ENCODE results near the gene FBXO8.

Gene FBXO8

GRCh38 chr4:174244441-174244840 is 39.0 kb downstream of the FBXO8 start:
- H3K27me3 Mint-ChIP-seq = no peaks in the 10 kb centered on the region
- H3K9me3 Mint-ChIP-seq = no peaks in the 10 kb centered on the region
- DNase-seq = no peak
- H3K27ac Mint-ChIP-seq = no peak overlapping the region
- peaks cover 12% of the 10 kb centered on the region for H3K36me3 Mint-ChIP-seq (ENCODE audit: low read depth)
- H3K4me3 Mint-ChIP-seq = no peak overlapping the region
- H3K4me1 Mint-ChIP-seq (ENCODE audit: low read depth) = peaks cover 2% of the 10 kb centered on the region

- Mint-ChIP-seq H3K27ac (no peak overlapping the region), H3K4me1 (ENCODE audit: low read depth) (peaks cover 2% of the 10 kb centered on the region), H3K4me3 (no peak overlapping the region), H3K36me3 (ENCODE audit: low read depth) (peaks cover 28% of the 10 kb centered on the region), H3K27me3 (no peaks in the 10 kb centered on the region), H3K9me3 (no peaks in the 10 kb centered on the region)
- DNase-seq = no peak
Observed at GRCh38 chr4:174241162-174241561, 42.3 kb downstream of the FBXO8 start.

- no peak overlapping the region for H3K4me3 Mint-ChIP-seq
- peaks cover 34% of the 10 kb centered on the region for H3K36me3 Mint-ChIP-seq (ENCODE audit: low read depth)
- no peaks in the 10 kb centered on the region for H3K27me3 Mint-ChIP-seq
- H3K4me1 Mint-ChIP-seq (ENCODE audit: low read depth) = no peaks in the 10 kb centered on the region
- H3K27ac Mint-ChIP-seq = no peak overlapping the region
- no peak for DNase-seq
- H3K9me3 Mint-ChIP-seq = no peaks in the 10 kb centered on the region
Observed at GRCh38 chr4:174236359-174236758, 47.1 kb downstream of the FBXO8 start.

GRCh38 chr4:174230680-174231079 is 52.8 kb downstream of the FBXO8 start:
- Mint-ChIP-seq H3K27ac (no peak overlapping the region), H3K36me3 (ENCODE audit: low read depth) (peaks cover 3% of the 10 kb centered on the region), H3K4me1 (ENCODE audit: low read depth) (no peaks in the 10 kb centered on the region), H3K4me3 (no peak overlapping the region), H3K27me3 (peaks cover 18% of the 10 kb centered on the region), H3K9me3 (no peaks in the 10 kb centered on the region)
- DNase-seq = no peak

- Mint-ChIP-seq H3K27me3 (peaks cover 23% of the 10 kb centered on the region), H3K27ac (no peak overlapping the region), H3K4me3 (no peak overlapping the region), H3K9me3 (no peaks in the 10 kb centered on the region), H3K4me1 (ENCODE audit: low read depth) (no peaks in the 10 kb centered on the region), H3K36me3 (ENCODE audit: low read depth) (no peaks in the 10 kb centered on the region)
- no peak for DNase-seq
Observed at GRCh38 chr4:174230148-174230547, 53.3 kb downstream of the FBXO8 start.

GRCh38 chr4:174228988-174229387 is 54.5 kb downstream of the FBXO8 start:
- Mint-ChIP-seq H3K4me1 (ENCODE audit: low read depth) (no peaks in the 10 kb centered on the region), H3K4me3 (no peak overlapping the region), H3K36me3 (ENCODE audit: low read depth) (no peaks in the 10 kb centered on the region), H3K27ac (no peak overlapping the region), H3K27me3 (peaks cover 25% of the 10 kb centered on the region), H3K9me3 (no peaks in the 10 kb centered on the region)
- DNase-seq = no peak

GRCh38 chr4:174225349-174226049 is 58.0 kb downstream of the FBXO8 start:
- Mint-ChIP-seq H3K27me3 (peaks cover 36% of the 10 kb centered on the region), H3K27ac (no peak overlapping the region), H3K4me1 (ENCODE audit: low read depth) (peaks cover 3% of the 10 kb centered on the region), H3K36me3 (ENCODE audit: low read depth) (no peaks in the 10 kb centered on the region), H3K4me3 (no peak overlapping the region), H3K9me3 (no peaks in the 10 kb centered on the region)
- DNase-seq = no peak

GRCh38 chr4:174224550-174224949 is 58.9 kb downstream of the FBXO8 start:
- no peak overlapping the region for H3K27ac Mint-ChIP-seq
- H3K4me3 Mint-ChIP-seq = no peak overlapping the region
- DNase-seq = no peak
- no peaks in the 10 kb centered on the region for H3K36me3 Mint-ChIP-seq (ENCODE audit: low read depth)
- peaks cover 41% of the 10 kb centered on the region for H3K27me3 Mint-ChIP-seq
- H3K9me3 Mint-ChIP-seq = no peaks in the 10 kb centered on the region
- peaks cover 3% of the 10 kb centered on the region for H3K4me1 Mint-ChIP-seq (ENCODE audit: low read depth)

- no peak overlapping the region for H3K27ac Mint-ChIP-seq
- H3K9me3 Mint-ChIP-seq = no peaks in the 10 kb centered on the region
- no peaks in the 10 kb centered on the region for H3K36me3 Mint-ChIP-seq (ENCODE audit: low read depth)
- peaks cover 14% of the 10 kb centered on the region for H3K4me1 Mint-ChIP-seq (ENCODE audit: low read depth)
- H3K4me3 Mint-ChIP-seq = no peak overlapping the region
- peaks cover 57% of the 10 kb centered on the region for H3K27me3 Mint-ChIP-seq
- DNase-seq = no peak
Observed at GRCh38 chr4:174222266-174222872, 61.1 kb downstream of the FBXO8 start.

GRCh38 chr4:174218127-174218790 is 65.2 kb downstream of the FBXO8 start:
- Mint-ChIP-seq H3K4me1 (ENCODE audit: low read depth) (peaks cover 43% of the 10 kb centered on the region), H3K4me3 (no peak overlapping the region), H3K27me3 (peaks cover 77% of the 10 kb centered on the region), H3K36me3 (ENCODE audit: low read depth) (no peaks in the 10 kb centered on the region), H3K9me3 (no peaks in the 10 kb centered on the region), H3K27ac (no peak overlapping the region)
- no peak for DNase-seq

- Mint-ChIP-seq H3K27ac (no peak overlapping the region), H3K27me3 (peaks cover 85% of the 10 kb centered on the region)
- DNase-seq = peak; percentile 39
Observed at GRCh38 chr4:174217273-174218126, 66.0 kb downstream of the FBXO8 start.

GRCh38 chr4:174216799-174217272 is 66.6 kb downstream of the FBXO8 start:
- H3K27ac Mint-ChIP-seq = no peak overlapping the region
- DNase-seq = no peak
- H3K9me3 Mint-ChIP-seq = no peaks in the 10 kb centered on the region
- H3K27me3 Mint-ChIP-seq = peaks cover 88% of the 10 kb centered on the region
- peaks cover 46% of the 10 kb centered on the region for H3K4me1 Mint-ChIP-seq (ENCODE audit: low read depth)
- H3K36me3 Mint-ChIP-seq (ENCODE audit: low read depth) = no peaks in the 10 kb centered on the region
- no peak overlapping the region for H3K4me3 Mint-ChIP-seq

More at GRCh38 chr4:174217273-174218126, 66.0 kb downstream of the FBXO8 start:
- Mint-ChIP-seq H3K9me3 (no peaks in the 10 kb centered on the region), H3K4me1 (ENCODE audit: low read depth) (peaks cover 43% of the 10 kb centered on the region), H3K36me3 (ENCODE audit: low read depth) (no peaks in the 10 kb centered on the region), H3K4me3 (peak overlapping the region; percentile 43)

- no peak overlapping the region for H3K4me3 Mint-ChIP-seq
Observed at GRCh38 chr4:174215961-174216680, 67.3 kb downstream of the FBXO8 start.

GRCh38 chr4:174215057-174215456 is 68.4 kb downstream of the FBXO8 start:
- no peak overlapping the region for H3K4me3 Mint-ChIP-seq

More at GRCh38 chr4:174215961-174216680, 67.3 kb downstream of the FBXO8 start:
- H3K36me3 Mint-ChIP-seq (ENCODE audit: low read depth) = no peaks in the 10 kb centered on the region
- H3K27me3 Mint-ChIP-seq = peaks cover 90% of the 10 kb centered on the region
- no peak for DNase-seq
- H3K27ac Mint-ChIP-seq = no peak overlapping the region
- H3K9me3 Mint-ChIP-seq = no peaks in the 10 kb centered on the region
- H3K4me1 Mint-ChIP-seq (ENCODE audit: low read depth) = peaks cover 52% of the 10 kb centered on the region

More at GRCh38 chr4:174215057-174215456, 68.4 kb downstream of the FBXO8 start:
- Mint-ChIP-seq H3K27ac (no peak overlapping the region), H3K9me3 (no peaks in the 10 kb centered on the region), H3K4me1 (ENCODE audit: low read depth) (peaks cover 52% of the 10 kb centered on the region), H3K36me3 (ENCODE audit: low read depth) (no peaks in the 10 kb centered on the region), H3K27me3 (peaks cover 95% of the 10 kb centered on the region)
- DNase-seq = no peak
